ENCODE results near the gene PNPLA1.

The PNPLA1 gene

GRCh38 chr6:36283608-36284007, 13.7 kb downstream of the PNPLA1 start:
- in situ Hi-C loops (cut with MboI; ENCODE audit: low sequenced_read_pairs) = no loop called here

GRCh38 chr6:36284359-36284758, 14.5 kb downstream of the PNPLA1 start:
- in situ Hi-C loops (cut with MboI; ENCODE audit: low sequenced_read_pairs) = no loop called here

GRCh38 chr6:36285187-36285671, 15.4 kb downstream of the PNPLA1 start:
- in situ Hi-C loops (cut with MboI; ENCODE audit: low sequenced_read_pairs) = no loop called here

- in situ Hi-C loops (cut with MboI; ENCODE audit: low sequenced_read_pairs) = no loop called here
These were observed 15.9 kb downstream of the PNPLA1 start for GRCh38 chr6:36285797-36286196.

GRCh38 chr6:36286858-36287257, 17.0 kb downstream of the PNPLA1 start:
- in situ Hi-C loops (cut with MboI; ENCODE audit: low sequenced_read_pairs) = no loop called here

- in situ Hi-C loops (cut with MboI; ENCODE audit: low sequenced_read_pairs) = no loop called here
These were observed 19.5 kb downstream of the PNPLA1 start for GRCh38 chr6:36289281-36289878.

GRCh38 chr6:36290668-36291620, 21.1 kb downstream of the PNPLA1 start:
- in situ Hi-C loops (cut with MboI; ENCODE audit: low sequenced_read_pairs) = no loop called here

- in situ Hi-C loops (cut with MboI; ENCODE audit: low sequenced_read_pairs) = no loop called here
These were observed 22.3 kb downstream of the PNPLA1 start for GRCh38 chr6:36292170-36292569.

GRCh38 chr6:36296240-36296639, 26.4 kb downstream of the PNPLA1 start:
- in situ Hi-C loops (cut with MboI; ENCODE audit: low sequenced_read_pairs) = no loop called here

- in situ Hi-C loops (cut with MboI; ENCODE audit: low sequenced_read_pairs) = no loop called here
These were observed 27.2 kb downstream of the PNPLA1 start for GRCh38 chr6:36297051-36297450.

GRCh38 chr6:36297511-36297910, 27.7 kb downstream of the PNPLA1 start:
- in situ Hi-C loops (cut with MboI; ENCODE audit: low sequenced_read_pairs) = no loop called here

GRCh38 chr6:36298027-36298426, 28.2 kb downstream of the PNPLA1 start:
- in situ Hi-C loops (cut with MboI; ENCODE audit: low sequenced_read_pairs) = no loop called here

GRCh38 chr6:36301085-36301658, 31.3 kb downstream of the PNPLA1 start:
- in situ Hi-C loops (cut with MboI; ENCODE audit: low sequenced_read_pairs) = no loop called here

- in situ Hi-C loops (cut with MboI; ENCODE audit: low sequenced_read_pairs) = no loop called here
These were observed 31.9 kb downstream of the PNPLA1 start for GRCh38 chr6:36301781-36302180.

- in situ Hi-C loops (cut with MboI; ENCODE audit: low sequenced_read_pairs) = no loop called here
These were observed 32.5 kb downstream of the PNPLA1 start for GRCh38 chr6:36302227-36302976.

GRCh38 chr6:36305885-36306284, 36.0 kb downstream of the PNPLA1 start:
- in situ Hi-C loops (cut with MboI; ENCODE audit: low sequenced_read_pairs) = no loop called here

- in situ Hi-C loops (cut with MboI; ENCODE audit: low sequenced_read_pairs) = no loop called here
These were observed 36.5 kb downstream of the PNPLA1 start for GRCh38 chr6:36306375-36306774.

- in situ Hi-C loops (cut with MboI; ENCODE audit: low sequenced_read_pairs) = no loop called here
These were observed 38.7 kb downstream of the PNPLA1 start for GRCh38 chr6:36308514-36308913.

- in situ Hi-C loops (cut with MboI; ENCODE audit: low sequenced_read_pairs) = no loop called here
These were observed 39.3 kb downstream of the PNPLA1 start for GRCh38 chr6:36309203-36309602.

- in situ Hi-C loops (cut with MboI; ENCODE audit: low sequenced_read_pairs) = no loop called here
These were observed 40.0 kb downstream of the PNPLA1 start for GRCh38 chr6:36309900-36310299.
